Panc1 (cell line): Measurements from ENCODE around the gene PHTF1. TPM values are rescaled to one million over a fixed set of nuclear protein-coding genes. Genes with fewer than 3 reads are reported as not detected.

ENCODE experiments used
- ATAC-seq: fragments of 200-7000 bp; cut with Tn5 transposase; 2 replicates; pipeline ENCODE4 v1.9.1; 2020; ENCODE audit warnings: mild to moderate bottlenecking, moderate library complexity
- BruUV-seq: library from RNA; stranded (reverse); fragments of 400-500 nt; replicated peaks from 2 replicates; lab custom pipeline; 2021; lab: Mats Ljungman, UMichigan
- CTCF ChIA-PET: fragments of 300-600 bp; sonication (Branson Sonifier 250); formaldehyde crosslinking; loops from one replicate; lab custom pipeline; 2022; ENCODE audit warnings: antibody characterized with exemption; lab: Charles Lee
- POLR2A ChIA-PET: fragments of 300-600 bp; sonication (Branson Sonifier 250); formaldehyde crosslinking; loops from one replicate; lab custom pipeline; 2022; ENCODE audit warnings: antibody characterized with exemption; lab: Charles Lee
- DNase-seq: peaks from one replicate; pipeline ENCODE4 v3.0.0-alpha.2; 2010; ENCODE audit warnings: low read depth, low spot score
- H3K27ac ChIP-seq: 2 replicates; pipeline ENCODE4 v1.5.1; 2011; ENCODE audit warnings: mild to moderate bottlenecking, low read length, inconsistent platforms
- H3K27me3 ChIP-seq: fragments of 200-500 bp; sonication (Bioruptor generic); 2 replicates; pipeline ENCODE4 v1.6.0; 2014; ENCODE audit warnings: low read length, inconsistent platforms; ENCODE audit not compliant: control insufficient read depth, insufficient read depth
- H3K36me3 ChIP-seq: fragments of 200-500 bp; sonication (Bioruptor generic); 2 replicates; pipeline ENCODE4 v1.5.1; 2014; ENCODE audit warnings: inconsistent platforms, mild to moderate bottlenecking, low read length, moderate library complexity; ENCODE audit not compliant: control insufficient read depth, insufficient read depth
- H3K4me1 ChIP-seq: 2 replicates; pipeline ENCODE4 v1.5.1; 2011; ENCODE audit warnings: inconsistent platforms, mild to moderate bottlenecking, low read length, moderate library complexity; ENCODE audit not compliant: control insufficient read depth, insufficient read depth
- H3K4me3 ChIP-seq, 2 experiments: 2 replicates each; pipeline ENCODE4 v1.5.1; 2011 to 2012; ENCODE audit warnings: low read depth in 2 of 2, low read length in 2 of 2, mild to moderate bottlenecking in 2 of 2, inconsistent platforms in 1 of 2, moderate library complexity in 1 of 2
- H3K9me3 ChIP-seq: fragments of 200-500 bp; sonication (Bioruptor generic); 2 replicates; pipeline ENCODE4 v1.5.1; 2014; ENCODE audit warnings: low read depth, mild to moderate bottlenecking, inconsistent platforms, low read length, moderate library complexity; ENCODE audit not compliant: control insufficient read depth, insufficient read depth
- POLR2AphosphoS5 ChIP-seq: IDR thresholded peaks from 2 replicates; pipeline ENCODE4 v1.6.1; 2012; ENCODE audit warnings: mild to moderate bottlenecking, low read depth, low read length, moderate library complexity
- SIN3A ChIP-seq: IDR thresholded peaks from 2 replicates; pipeline ENCODE4 v1.6.1; 2012; ENCODE audit warnings: low read depth, mild to moderate bottlenecking, low read length, moderate library complexity, borderline replicate concordance; ENCODE audit not compliant: insufficient read depth
- TCF7L2 ChIP-seq: IDR thresholded peaks from 2 replicates; pipeline ENCODE4 v1.6.1; 2011; ENCODE audit warnings: mild to moderate bottlenecking, low read depth, low read length, inconsistent platforms
- in situ Hi-C: cut with HindIII; loops from 2 replicates; pipeline ENCODE4 v1.10.0; 2016; ENCODE audit warnings: low sequenced_read_pairs, low pct_unique_long_range_greater_than_20kb
- intact Hi-C: fragments of 100-400 bp; cut with micrococcal nuclease; formaldehyde crosslinking; loops from one replicate; pipeline ENCODE4 v1.10.0; 2022; ENCODE audit not compliant: unreplicated experiment
- total RNA-seq: library from RNA; stranded (reverse); gene quantifications from one replicate; pipeline ENCODE4 v1.2.1, GENCODE V29; 2021; ENCODE audit not compliant: unreplicated experiment
- TF ChIP-seq, protein P1 (sequence below), 2 experiments: IDR thresholded peaks; 2 replicates each; pipeline ENCODE4 v1.6.1; 2011 to 2012; ENCODE audit warnings: low read depth in 2 of 2, control low read depth in 1 of 2, low read length in 1 of 2, mild to moderate bottlenecking in 1 of 2, moderate library complexity in 1 of 2; ENCODE audit not compliant: insufficient read depth in 1 of 2
- TF ChIP-seq, protein P2 (sequence below): fragments of 450-650 bp; IDR thresholded peaks from 2 replicates; pipeline ENCODE4 v1.5.1; 2017; ENCODE audit warnings: mild to moderate bottlenecking

Gene PHTF1
- total RNA-seq, 1 experiment from 2014 or later: 32.0 TPM

DNA sequence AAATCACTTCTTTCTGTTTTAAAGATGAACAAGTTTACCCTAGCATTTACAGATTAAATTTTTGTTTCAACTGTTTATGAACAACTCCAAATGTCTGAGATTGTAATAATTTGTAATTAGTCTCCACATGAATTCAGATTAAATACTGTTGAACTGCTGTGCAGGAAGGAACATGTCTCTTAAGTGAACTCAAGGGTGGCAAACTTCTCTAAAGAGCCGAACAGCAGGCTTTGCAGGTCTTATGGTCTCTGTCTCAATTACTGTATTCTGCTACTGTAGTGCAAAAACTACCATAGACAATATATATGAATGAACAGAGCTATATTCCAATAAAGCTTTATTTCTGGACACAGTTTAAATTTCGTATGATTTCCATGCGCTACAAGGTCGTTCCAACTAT is 46.4 kb upstream of the PHTF1 start:
- no peak overlapping the region for H3K4me3 ChIP-seq
- ATAC-seq (no peak), DNase-seq (no peak)
- intact Hi-C loops: no loop called here
- no peaks in the 10 kb centered on the region for H3K36me3 ChIP-seq
- ChIA-PET CTCF (no interaction called here), POLR2A (interaction anchor here (0.6 kb wide), 1 partner anchor 45 kb away, joined by 3 read pairs; no protein-coding TSS in a partner anchor)
- no peaks in the 10 kb centered on the region for H3K27me3 ChIP-seq
- no peak for TF ChIP-seq TCF7L2
- TF ChIP-seq, protein P1, sequence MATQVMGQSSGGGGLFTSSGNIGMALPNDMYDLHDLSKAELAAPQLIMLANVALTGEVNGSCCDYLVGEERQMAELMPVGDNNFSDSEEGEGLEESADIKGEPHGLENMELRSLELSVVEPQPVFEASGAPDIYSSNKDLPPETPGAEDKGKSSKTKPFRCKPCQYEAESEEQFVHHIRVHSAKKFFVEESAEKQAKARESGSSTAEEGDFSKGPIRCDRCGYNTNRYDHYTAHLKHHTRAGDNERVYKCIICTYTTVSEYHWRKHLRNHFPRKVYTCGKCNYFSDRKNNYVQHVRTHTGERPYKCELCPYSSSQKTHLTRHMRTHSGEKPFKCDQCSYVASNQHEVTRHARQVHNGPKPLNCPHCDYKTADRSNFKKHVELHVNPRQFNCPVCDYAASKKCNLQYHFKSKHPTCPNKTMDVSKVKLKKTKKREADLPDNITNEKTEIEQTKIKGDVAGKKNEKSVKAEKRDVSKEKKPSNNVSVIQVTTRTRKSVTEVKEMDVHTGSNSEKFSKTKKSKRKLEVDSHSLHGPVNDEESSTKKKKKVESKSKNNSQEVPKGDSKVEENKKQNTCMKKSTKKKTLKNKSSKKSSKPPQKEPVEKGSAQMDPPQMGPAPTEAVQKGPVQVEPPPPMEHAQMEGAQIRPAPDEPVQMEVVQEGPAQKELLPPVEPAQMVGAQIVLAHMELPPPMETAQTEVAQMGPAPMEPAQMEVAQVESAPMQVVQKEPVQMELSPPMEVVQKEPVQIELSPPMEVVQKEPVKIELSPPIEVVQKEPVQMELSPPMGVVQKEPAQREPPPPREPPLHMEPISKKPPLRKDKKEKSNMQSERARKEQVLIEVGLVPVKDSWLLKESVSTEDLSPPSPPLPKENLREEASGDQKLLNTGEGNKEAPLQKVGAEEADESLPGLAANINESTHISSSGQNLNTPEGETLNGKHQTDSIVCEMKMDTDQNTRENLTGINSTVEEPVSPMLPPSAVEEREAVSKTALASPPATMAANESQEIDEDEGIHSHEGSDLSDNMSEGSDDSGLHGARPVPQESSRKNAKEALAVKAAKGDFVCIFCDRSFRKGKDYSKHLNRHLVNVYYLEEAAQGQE (IDR thresholded peaks at IDR 0.05; ENCODE audit: insufficient read depth in 1 of 2, low read depth in 2 of 2, low read length in 1 of 2): no peak
- TF ChIP-seq, protein P2, sequence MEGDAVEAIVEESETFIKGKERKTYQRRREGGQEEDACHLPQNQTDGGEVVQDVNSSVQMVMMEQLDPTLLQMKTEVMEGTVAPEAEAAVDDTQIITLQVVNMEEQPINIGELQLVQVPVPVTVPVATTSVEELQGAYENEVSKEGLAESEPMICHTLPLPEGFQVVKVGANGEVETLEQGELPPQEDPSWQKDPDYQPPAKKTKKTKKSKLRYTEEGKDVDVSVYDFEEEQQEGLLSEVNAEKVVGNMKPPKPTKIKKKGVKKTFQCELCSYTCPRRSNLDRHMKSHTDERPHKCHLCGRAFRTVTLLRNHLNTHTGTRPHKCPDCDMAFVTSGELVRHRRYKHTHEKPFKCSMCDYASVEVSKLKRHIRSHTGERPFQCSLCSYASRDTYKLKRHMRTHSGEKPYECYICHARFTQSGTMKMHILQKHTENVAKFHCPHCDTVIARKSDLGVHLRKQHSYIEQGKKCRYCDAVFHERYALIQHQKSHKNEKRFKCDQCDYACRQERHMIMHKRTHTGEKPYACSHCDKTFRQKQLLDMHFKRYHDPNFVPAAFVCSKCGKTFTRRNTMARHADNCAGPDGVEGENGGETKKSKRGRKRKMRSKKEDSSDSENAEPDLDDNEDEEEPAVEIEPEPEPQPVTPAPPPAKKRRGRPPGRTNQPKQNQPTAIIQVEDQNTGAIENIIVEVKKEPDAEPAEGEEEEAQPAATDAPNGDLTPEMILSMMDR: no peak
- no peak for TF ChIP-seq POLR2AphosphoS5
- no peak for TF ChIP-seq SIN3A
- no TSS peak for BruUV-seq
- in situ Hi-C loops: no loop called here
- no peak overlapping the region for H3K27ac ChIP-seq
- H3K9me3 ChIP-seq: no peaks in the 10 kb centered on the region
- peaks cover 19% of the 10 kb centered on the region for H3K4me1 ChIP-seq

DNA sequence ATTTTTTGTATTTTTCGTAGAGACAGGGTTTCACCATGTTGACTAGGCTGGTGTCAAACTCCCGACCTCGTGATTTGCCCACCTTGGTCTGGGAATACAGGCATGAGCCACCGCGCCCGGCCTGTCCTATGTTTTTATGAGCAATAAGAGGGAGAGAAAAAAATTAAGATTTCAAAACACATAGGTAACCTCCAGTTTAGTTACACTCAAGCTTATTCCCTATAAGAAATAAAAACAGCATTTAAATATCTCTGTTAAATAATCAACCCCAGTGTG is 45.9 kb upstream of the PHTF1 start:
- ATAC-seq (no peak), DNase-seq (no peak)
- no peak overlapping the region for H3K27ac ChIP-seq
- in situ Hi-C loops (no loop called here), intact Hi-C loops (no loop called here)
- no peak overlapping the region for H3K4me3 ChIP-seq
- H3K9me3 ChIP-seq: no peaks in the 10 kb centered on the region
- TF ChIP-seq POLR2AphosphoS5 (no peak), TCF7L2 (no peak), SIN3A (no peak)
- TF ChIP-seq, protein P2: no peak
- TF ChIP-seq, protein P1 (IDR thresholded peaks at IDR 0.05; ENCODE audit: insufficient read depth in 1 of 2, low read depth in 2 of 2, low read length in 1 of 2): no peak
- ChIA-PET POLR2A (interaction anchor here (0.6 kb wide), 1 partner anchor 44 kb away, joined by 3 read pairs; no protein-coding TSS in a partner anchor), CTCF (interaction anchor here (0.7 kb wide), 1 partner anchor 64 kb away, joined by 3 read pairs; no protein-coding TSS in a partner anchor)
- H3K4me1 ChIP-seq: peaks cover 19% of the 10 kb centered on the region
- BruUV-seq: no TSS peak
- no peaks in the 10 kb centered on the region for H3K36me3 ChIP-seq
- no peaks in the 10 kb centered on the region for H3K27me3 ChIP-seq
